ENCODE data around the gene BBS12. TPM values are rescaled to one million over a fixed set of nuclear protein-coding genes. Genes with fewer than 3 reads are reported as not detected.

The BBS12 gene
- polyA plus RNA-seq, 3 donors: 0.19 to 1.0 (median 0.52) TPM

DNA sequence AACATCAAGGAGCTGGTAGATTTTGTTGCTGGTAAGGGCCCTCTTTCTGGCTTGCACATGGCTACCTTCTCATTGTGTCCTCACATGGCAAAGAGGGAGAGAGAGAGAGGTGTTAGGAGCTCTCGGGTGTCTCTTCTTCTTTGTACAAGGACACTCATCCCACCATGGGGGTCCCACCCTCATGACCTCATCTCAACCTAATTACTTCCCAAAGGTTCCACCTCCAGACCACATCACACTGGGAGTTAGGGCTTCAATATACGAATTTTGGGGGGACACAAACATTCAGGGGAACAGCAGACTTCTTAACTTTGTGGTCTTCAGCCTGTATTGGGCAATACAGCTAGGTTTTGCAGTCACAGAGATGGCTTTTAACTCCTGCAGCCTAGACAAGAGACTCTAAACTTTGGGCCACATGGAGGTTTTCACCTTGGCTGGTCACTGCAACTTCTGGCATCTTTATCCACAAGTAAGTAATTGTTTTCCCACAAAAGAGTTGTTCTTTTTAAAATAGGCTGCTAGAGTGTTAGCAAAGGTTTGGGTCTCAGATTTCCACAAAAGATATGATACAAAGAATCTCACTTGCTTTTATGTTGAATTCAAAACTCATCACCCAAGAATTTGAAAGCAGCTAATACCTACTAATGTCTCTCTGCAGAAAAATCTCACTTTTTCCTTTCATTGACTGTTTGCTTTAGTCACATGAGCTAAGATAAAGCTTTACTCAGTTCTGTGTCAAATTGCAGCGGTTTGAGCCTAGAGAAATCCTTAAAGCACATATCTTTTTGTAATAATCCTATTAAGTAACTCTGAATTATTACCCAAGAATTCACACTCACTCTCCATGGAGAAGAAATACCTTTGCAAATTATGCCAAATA is 39.6 kb upstream of the BBS12 start:
- H3K4me1 Mint-ChIP-seq: no peaks in the 10 kb centered on the region
- TF ChIP-seq, protein P1, sequence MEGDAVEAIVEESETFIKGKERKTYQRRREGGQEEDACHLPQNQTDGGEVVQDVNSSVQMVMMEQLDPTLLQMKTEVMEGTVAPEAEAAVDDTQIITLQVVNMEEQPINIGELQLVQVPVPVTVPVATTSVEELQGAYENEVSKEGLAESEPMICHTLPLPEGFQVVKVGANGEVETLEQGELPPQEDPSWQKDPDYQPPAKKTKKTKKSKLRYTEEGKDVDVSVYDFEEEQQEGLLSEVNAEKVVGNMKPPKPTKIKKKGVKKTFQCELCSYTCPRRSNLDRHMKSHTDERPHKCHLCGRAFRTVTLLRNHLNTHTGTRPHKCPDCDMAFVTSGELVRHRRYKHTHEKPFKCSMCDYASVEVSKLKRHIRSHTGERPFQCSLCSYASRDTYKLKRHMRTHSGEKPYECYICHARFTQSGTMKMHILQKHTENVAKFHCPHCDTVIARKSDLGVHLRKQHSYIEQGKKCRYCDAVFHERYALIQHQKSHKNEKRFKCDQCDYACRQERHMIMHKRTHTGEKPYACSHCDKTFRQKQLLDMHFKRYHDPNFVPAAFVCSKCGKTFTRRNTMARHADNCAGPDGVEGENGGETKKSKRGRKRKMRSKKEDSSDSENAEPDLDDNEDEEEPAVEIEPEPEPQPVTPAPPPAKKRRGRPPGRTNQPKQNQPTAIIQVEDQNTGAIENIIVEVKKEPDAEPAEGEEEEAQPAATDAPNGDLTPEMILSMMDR (IDR thresholded peaks at IDR 0.05): no peak
- Histone ChIP-seq H3K4me3 (replicated peaks in 1 of 3; ENCODE audit: low read depth in 2 of 3, low read length in 3 of 3) (no peak overlapping the region), H3K4me2 (replicated peaks; ENCODE audit: extremely low read depth, low read length, poor library complexity, severe bottlenecking) (no peak overlapping the region), H4K20me1 (ENCODE audit: insufficient read depth, low read length) (no peaks in the 10 kb centered on the region), H3K4me1 (ENCODE audit: control insufficient read depth in 1 of 2, insufficient read depth in 2 of 2, low read length in 2 of 2) (no peaks in the 10 kb centered on the region), H3K9me3 (replicated peaks in 1 of 2; ENCODE audit: control insufficient read depth in 1 of 2, insufficient read depth in 1 of 2, low read length in 2 of 2) (no peaks in the 10 kb centered on the region), H3K36me3 (replicated peaks in 1 of 2; ENCODE audit: control insufficient read depth in 1 of 2, insufficient read depth in 2 of 2, low read length in 2 of 2) (no peaks in the 10 kb centered on the region), H3K27me3 (ENCODE audit: control insufficient read depth in 2 of 2, insufficient read depth in 2 of 2, low read length in 2 of 2) (no peaks in the 10 kb centered on the region), H2AFZ (ENCODE audit: insufficient read depth, low read depth, low read length, poor library complexity, severe bottlenecking) (no peak overlapping the region), H3K9ac (ENCODE audit: insufficient read depth, low read length, poor library complexity, severe bottlenecking) (no peak overlapping the region), H3K79me2 (ENCODE audit: insufficient read depth, low read length) (no peaks in the 10 kb centered on the region), H3K27ac (ENCODE audit: low read depth in 1 of 2, low read length in 2 of 2) (no peak overlapping the region)
- DNase-seq: no peak
- H3K36me3 Mint-ChIP-seq: no peaks in the 10 kb centered on the region
- WGBS (ENCODE audit: insufficient coverage): 80% methylated on average over 1 of the region's 3 CpGs
- peaks cover 0 to 5% (median 0%) of the 10 kb centered on the region in 7 donors for H3K9me3 Mint-ChIP-seq
- H3K27ac Mint-ChIP-seq: no peak overlapping the region
- no peak overlapping the region for H3K4me3 Mint-ChIP-seq
- peaks cover 0 to 8% (median 5%) of the 10 kb centered on the region in 3 donors for H3K27me3 Mint-ChIP-seq (ENCODE audit: low read depth in 3 of 3)
- intact Hi-C loops (cut with micrococcal nuclease): no loop called here

DNA sequence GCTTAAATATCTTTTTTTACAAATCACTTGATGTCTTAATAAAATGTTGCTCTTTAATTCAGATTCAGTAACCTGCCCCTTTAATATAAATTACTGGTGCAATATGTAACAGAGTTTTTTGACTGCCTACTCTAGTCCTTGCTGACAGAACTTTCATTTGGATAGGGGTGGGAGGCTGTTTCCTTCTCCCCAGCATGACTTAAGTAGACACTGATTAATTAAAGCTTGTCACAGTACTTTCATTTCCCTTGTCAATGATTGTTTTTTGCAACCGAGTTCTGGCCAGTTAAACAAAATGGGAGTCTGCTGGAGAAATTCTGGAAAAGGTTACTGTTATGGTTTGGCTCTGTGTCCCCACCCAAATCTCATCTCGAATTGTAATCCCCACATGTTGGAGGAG is 37.3 kb upstream of the BBS12 start:
- Histone ChIP-seq H3K9ac (ENCODE audit: insufficient read depth, low read length, poor library complexity, severe bottlenecking) (no peak overlapping the region), H3K4me2 (replicated peaks; ENCODE audit: extremely low read depth, low read length, poor library complexity, severe bottlenecking) (no peak overlapping the region), H3K27me3 (ENCODE audit: control insufficient read depth in 2 of 2, insufficient read depth in 2 of 2, low read length in 2 of 2) (no peaks in the 10 kb centered on the region), H3K9me3 (replicated peaks in 1 of 2; ENCODE audit: control insufficient read depth in 1 of 2, insufficient read depth in 1 of 2, low read length in 2 of 2) (no peaks in the 10 kb centered on the region), H4K20me1 (ENCODE audit: insufficient read depth, low read length) (no peaks in the 10 kb centered on the region), H3K27ac (ENCODE audit: low read depth in 1 of 2, low read length in 2 of 2) (no peak overlapping the region), H3K36me3 (replicated peaks in 1 of 2; ENCODE audit: control insufficient read depth in 1 of 2, insufficient read depth in 2 of 2, low read length in 2 of 2) (no peaks in the 10 kb centered on the region), H3K4me3 (replicated peaks in 1 of 3; ENCODE audit: low read depth in 2 of 3, low read length in 3 of 3) (no peak overlapping the region), H3K79me2 (ENCODE audit: insufficient read depth, low read length) (no peaks in the 10 kb centered on the region), H3K4me1 (ENCODE audit: control insufficient read depth in 1 of 2, insufficient read depth in 2 of 2, low read length in 2 of 2) (no peaks in the 10 kb centered on the region), H2AFZ (ENCODE audit: insufficient read depth, low read depth, low read length, poor library complexity, severe bottlenecking) (no peak overlapping the region)
- TF ChIP-seq, protein P1 (IDR thresholded peaks at IDR 0.05): no peak
- no peak for DNase-seq
- Mint-ChIP-seq H3K27ac (no peak overlapping the region), H3K27me3 (ENCODE audit: low read depth in 3 of 3) (peaks cover 0 to 11% (median 7%) of the 10 kb centered on the region in 3 donors), H3K9me3 (peaks cover 0 to 5% (median 0%) of the 10 kb centered on the region in 7 donors), H3K4me1 (no peaks in the 10 kb centered on the region), H3K4me3 (no peak overlapping the region), H3K36me3 (no peaks in the 10 kb centered on the region)
- intact Hi-C loops (cut with micrococcal nuclease): no loop called here
- no CpG with 5 or more reads among the region's 2 CpGs for WGBS (ENCODE audit: insufficient coverage)

Data from CD14-positive monocyte (primary cell).